GM21447 (cell line): Measurements from ENCODE around the gene CTSW.
"Not testable (repeated sequence)": the region's sequence is repeated elsewhere in the genome, so short reads cannot be mapped to it uniquely, and the experiment has no call there.

ENCODE experiments used
- ATAC-seq: cut with Tn5 transposase; IDR thresholded peaks from one replicate; pipeline ENCODE4 v1.9.1; 2021; ENCODE audit not compliant: unreplicated experiment

The CTSW gene

DNA sequence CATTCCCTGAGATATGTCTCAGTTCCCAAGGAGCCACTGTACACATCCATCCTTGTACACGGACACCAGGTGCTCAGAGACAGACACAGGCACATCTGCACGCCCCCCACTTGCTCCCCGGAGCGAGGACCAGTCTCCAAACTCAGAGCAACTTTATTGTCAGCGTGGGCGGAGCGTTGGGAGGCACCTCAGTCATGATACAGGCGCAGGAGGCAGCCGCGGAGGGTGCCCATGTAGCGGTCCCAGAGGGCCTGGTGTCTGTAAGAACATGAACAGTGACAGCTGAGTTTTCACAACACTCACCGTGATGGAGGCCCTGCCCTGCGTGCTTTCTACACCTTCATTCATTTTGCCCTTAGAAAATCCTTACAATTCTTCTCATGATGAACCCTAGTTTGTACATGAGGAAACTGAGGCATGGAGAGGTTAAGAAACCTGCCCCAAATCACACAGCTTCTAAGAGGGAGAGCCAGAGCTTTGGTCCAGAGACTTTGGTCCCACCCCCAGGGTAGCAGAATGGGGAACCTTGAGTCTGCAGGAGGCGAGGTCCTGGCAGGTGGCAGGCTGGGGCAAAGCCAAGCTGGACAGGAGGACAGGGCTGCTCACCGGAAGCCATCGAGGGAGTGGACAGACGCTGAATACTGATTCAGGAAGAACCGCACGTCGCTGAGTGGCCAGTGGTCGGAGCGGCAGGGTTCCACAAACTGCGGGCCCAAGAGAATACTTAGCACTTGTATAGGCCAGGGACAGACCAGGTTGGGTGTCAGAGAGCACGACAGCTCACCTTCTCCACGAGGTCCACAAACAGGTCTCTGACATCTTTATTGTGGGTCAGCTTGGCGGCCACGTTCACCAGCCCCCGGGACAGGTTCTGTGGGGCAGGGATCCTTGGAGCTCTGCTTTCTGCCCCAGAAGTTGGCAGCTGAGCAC lies 4.4 kb downstream of the CTSW start:
- ATAC-seq: no peak

DNA sequence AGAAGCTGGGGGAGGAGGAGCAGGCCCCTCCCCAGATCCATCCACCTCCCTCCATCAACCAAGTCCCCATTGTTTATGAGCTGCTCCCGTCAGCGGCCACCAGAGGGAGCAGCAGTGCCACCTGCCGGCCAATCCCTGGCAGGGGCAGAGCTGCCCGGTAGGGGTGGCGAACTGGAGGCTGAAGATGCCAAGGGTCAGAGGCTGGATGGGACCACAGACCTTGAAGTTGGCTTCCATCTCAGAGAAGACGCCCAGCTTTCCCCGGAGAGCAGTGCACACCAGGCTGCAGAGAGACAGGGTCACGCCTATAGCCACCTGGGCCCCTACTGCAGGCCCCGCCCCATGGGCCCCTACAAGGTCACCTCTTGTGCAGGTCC lies 5.1 kb downstream of the CTSW start:
- ATAC-seq: no peak

GRCh38 chr11:65885231-65885630 lies 5.6 kb downstream of the CTSW start:
- ATAC-seq: no peak

- no peak for ATAC-seq
Measured at GRCh38 chr11:65885808-65886536, 6.3 kb downstream of the CTSW start.

DNA sequence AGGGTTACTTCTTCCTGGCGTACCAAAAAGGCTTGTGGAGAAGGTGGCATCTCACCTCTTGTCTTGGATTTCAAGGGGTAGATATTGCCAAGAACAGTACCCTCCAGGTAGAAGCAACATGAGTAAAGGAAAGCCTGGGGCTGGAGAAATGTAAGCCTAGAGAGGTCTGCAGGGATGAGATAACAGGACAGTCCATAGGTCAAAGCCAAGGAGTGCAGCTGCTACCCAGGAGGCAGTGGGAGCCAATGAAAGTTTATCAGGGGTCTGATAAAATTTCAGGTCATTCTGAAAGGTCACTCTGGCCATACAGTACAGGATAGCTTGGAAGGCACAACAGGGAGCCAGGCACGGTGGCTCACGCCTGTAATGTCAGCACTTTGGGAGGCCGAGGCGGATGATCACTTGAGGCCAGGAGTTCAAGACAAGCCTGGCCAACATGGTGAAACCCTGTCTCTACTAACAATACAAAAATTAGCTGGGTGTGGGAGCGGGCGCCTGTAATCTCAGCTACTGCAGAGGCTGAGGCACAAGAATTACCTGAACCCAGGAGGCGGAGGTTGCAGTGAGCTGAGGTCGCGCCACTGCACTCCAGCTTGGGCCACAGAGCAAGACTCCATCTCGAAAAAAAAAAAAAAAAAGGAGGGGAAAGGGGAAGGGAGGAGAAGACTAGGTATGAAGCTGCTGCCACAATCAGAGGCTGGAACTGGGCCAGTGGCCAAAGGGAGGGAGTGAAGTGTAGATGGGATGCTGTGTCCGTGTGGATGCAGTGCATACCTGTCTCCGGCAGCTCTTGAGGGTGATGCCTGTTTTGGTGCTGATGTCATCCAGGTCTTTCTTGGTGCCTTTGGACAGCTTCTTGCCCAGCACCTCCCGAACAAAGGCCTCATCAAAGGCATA lies 7.4 kb downstream of the CTSW start:
- ATAC-seq: no peak

- ATAC-seq: peak; percentile 1
Measured at GRCh38 chr11:65887723-65888162, 8.1 kb downstream of the CTSW start.

- ATAC-seq: peak; percentile 41
Measured at GRCh38 chr11:65888163-65888814, 8.7 kb downstream of the CTSW start, which contains the start of gene FIBP. Gene FIBP (minus strand): TSS chr11:65888471. CDS start chr11:65888418, 53 bp downstream.

DNA sequence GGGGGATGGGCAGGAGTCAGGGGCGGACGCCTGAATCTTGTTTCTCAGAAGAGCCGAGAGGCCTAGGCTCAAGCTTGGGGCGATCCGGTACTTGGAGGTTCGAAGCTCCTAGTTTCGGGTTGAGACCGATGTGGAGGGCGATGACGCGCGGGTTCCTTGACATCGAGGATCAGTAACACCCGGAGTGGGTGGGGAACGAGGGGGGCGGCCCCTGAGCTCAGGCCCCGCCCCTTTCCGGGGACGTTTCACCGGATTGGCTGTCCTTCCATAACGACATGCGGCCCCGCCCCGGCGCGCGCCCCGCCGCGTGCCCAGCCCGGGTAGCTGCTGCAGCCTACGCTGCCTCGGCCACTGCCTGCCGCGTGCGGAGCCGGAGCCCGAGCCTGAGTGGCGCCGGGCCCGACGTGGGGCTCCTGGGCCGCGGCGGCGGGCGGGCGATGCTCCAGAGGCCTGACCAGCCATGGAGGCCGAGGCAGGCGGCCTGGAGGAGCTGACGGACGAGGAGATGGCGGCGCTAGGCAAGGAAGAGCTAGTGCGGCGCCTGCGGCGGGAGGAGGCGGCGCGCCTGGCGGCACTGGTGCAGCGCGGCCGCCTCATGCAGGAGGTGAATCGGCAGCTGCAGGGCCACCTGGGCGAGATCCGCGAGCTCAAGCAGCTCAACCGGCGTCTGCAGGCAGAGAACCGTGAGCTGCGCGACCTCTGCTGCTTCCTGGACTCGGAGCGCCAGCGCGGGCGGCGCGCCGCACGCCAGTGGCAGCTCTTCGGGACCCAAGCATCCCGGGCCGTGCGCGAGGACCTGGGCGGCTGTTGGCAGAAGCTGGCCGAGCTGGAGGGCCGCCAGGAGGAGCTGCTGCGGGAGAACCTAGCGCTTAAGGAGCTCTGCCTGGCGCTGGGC lies 10.9 kb downstream of the CTSW start, which contains the start of gene CCDC85B:
CCDC85B (plus strand) TSS at position 350 of the 895 bp plus-strand sequence; CDS start at position 461, 111 bp downstream.
- peak; percentile 44 for ATAC-seq

DNA sequence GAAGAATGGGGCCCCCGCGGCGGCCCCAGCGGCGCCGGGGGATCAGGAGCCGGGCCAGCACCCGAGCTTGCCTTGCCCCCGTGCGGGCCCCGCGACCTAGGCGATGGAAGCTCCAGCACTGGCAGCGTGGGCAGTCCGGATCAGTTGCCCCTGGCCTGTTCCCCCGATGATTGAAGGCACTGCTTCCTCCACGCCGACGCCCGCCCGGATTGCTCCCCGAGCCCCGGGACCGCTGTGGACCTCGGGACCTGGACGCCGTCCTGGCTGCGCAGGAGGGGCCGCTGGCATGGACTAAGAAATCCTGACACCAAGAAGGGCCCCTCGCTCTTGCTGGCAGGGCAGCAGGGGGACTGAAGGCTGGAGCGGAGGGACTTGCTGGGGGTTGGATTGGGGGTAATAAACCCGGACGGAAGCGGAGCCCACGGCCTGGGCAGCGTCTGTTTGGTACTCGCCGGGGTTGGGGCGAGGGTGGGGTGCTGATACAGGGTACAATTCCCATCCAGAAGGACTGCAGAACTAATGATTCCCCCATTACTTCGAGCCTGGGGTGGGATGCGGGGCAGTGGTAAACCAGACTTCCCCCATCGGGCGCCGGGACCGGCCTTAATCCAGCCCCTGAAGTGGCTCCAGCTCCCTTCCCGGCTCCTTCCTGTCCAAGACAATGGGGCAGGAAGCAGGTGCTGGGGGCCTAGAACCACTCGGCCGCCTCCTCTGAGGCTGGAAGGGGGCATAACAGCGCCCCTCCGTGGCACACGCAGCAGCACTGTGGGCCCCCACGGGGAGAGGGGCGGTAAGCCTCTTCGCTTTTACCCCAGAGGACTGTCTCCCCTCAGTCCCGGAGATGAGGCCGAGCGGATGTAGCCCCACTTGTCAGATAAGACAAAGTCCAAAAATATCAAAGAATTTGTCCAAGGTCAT lies 11.8 kb downstream of the CTSW start:
- ATAC-seq: no peak

DNA sequence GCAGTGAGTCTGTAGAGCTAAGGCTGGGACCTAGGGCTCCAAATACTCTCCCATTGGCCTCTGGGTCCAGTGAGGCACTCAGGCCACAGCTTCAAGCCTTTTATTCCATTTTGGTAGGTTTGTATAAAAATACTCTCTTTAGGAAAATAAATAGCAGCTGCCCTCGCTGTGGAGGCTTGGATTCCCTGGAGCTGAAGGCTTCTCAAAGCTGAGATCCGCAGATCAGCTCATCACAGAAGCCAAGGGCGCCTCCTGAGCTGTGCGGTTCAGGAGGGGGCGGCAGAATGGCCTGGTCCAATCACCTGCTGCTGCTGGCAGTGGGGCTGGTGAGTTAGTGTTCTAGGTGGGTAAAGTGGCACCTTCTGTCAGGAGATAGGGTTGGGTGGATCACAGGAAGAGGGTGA lies 12.5 kb downstream of the CTSW start:
- not testable (repeated sequence) for ATAC-seq

DNA sequence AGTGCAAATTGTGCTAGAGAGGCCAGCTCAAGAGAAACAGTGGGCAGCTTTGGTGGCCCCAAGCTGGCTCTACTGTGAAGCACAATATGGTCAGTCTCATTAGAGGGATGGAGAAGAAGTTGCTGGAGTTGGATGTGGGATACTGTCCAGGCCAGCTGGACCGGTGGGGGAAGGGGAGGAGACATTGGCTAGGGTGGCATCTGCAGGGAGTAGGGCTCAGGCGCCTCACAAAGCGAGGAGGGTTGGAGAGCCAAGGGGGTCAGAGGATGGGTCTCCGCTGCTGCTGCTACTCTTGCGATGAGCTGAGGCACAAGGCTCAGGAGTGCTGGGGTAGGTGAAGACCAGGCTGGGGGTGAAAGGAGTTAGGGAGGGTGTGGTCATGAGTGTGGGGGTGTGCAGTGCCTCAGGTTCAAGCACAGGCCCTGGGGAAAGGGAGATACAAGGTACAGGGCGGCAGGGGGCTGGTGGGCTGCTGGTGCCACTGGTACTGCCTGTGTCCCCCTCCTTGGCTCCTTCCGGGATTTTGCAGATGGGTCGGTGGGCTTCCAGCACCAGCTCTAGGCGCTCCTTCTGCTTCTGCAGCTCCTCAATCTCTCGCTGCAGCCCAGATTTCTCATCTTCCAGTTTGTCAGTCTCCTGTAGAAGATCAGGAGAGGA lies 13.2 kb downstream of the CTSW start:
- ATAC-seq: no peak

- ATAC-seq: no peak
Measured at GRCh38 chr11:65894034-65894591, 14.5 kb downstream of the CTSW start.

DNA sequence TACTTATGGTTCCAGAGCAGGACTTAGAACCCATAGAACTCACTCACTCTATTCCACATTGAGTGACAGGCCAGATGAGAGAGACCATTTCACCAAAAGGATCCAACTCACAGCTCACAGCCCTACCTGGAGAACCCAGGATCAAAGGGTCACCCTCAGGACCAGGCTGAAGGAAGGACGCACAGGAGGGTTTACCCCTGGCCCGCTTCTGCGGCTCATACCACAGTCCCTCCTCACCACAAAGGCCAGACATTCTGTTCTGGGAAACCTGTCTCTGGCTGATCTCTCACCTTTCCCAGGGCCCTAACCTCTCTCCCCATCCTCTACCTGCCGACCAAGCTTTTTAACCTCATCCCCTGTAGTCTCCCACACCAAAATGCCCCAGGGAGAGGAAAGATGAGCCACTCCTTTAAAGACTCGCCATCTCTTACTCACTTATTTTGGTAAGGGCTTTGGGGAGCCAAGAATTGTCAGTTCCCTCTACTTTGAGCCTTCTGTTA lies 15.9 kb downstream of the CTSW start:
- ATAC-seq: no peak

GRCh38 chr11:65896034-65896999 lies 16.7 kb downstream of the CTSW start:
- no peak for ATAC-seq

GRCh38 chr11:65897020-65897471 lies 17.4 kb downstream of the CTSW start:
- ATAC-seq: no peak
